Calu3 (cell line): ENCODE measurements around the gene TMEM203. TPM values are rescaled to one million over a fixed set of nuclear protein-coding genes. Genes with fewer than 3 reads are reported as not detected.

Source experiments
- BruUV-seq: library from RNA; stranded (reverse); fragments of 400-500 nt; replicated peaks from 2 replicates; lab custom pipeline; 2021; lab: Mats Ljungman, UMichigan
- CTCF ChIA-PET: fragments of 300-600 bp; sonication (Branson Sonifier 250); formaldehyde crosslinking; loops from one replicate; lab custom pipeline; 2022; ENCODE audit warnings: antibody characterized with exemption; lab: Charles Lee
- DNase-seq: peaks from one replicate; pipeline ENCODE4 v3.0.0; 2022
- H3K27ac Mint-ChIP-seq: one replicate; pipeline ENCODE4 v1.8.0; 2022; ENCODE audit warnings: mixed read lengths; ENCODE audit not compliant: unreplicated experiment
- H3K27me3 Mint-ChIP-seq: one replicate; pipeline ENCODE4 v1.8.0; 2022; ENCODE audit warnings: mixed read lengths; ENCODE audit not compliant: unreplicated experiment
- H3K36me3 Mint-ChIP-seq: one replicate; pipeline ENCODE4 v1.8.0; 2022; ENCODE audit warnings: mild to moderate bottlenecking, moderate library complexity, mixed read lengths; ENCODE audit not compliant: insufficient read depth, unreplicated experiment
- H3K4me1 Mint-ChIP-seq: one replicate; pipeline ENCODE4 v1.8.0; 2022; ENCODE audit warnings: mild to moderate bottlenecking, low read depth, mixed read lengths; ENCODE audit not compliant: unreplicated experiment
- H3K4me3 Mint-ChIP-seq: one replicate; pipeline ENCODE4 v1.8.0; 2022; ENCODE audit warnings: mild to moderate bottlenecking, low read depth, moderate library complexity, mixed read lengths; ENCODE audit not compliant: unreplicated experiment
- H3K9me3 Mint-ChIP-seq: one replicate; pipeline ENCODE4 v1.8.0; 2022; ENCODE audit warnings: low read depth, mixed read lengths; ENCODE audit not compliant: unreplicated experiment
- CTCF ChIP-seq: fragments of 200-600 bp; IDR thresholded peaks from one replicate; pipeline ENCODE4 v1.8.0; 2022; ENCODE audit warnings: antibody characterized with exemption; ENCODE audit not compliant: unreplicated experiment
- intact Hi-C: fragments of 100-400 bp; cut with micrococcal nuclease; formaldehyde crosslinking; loops from one replicate; pipeline ENCODE4 v1.10.0; 2022; ENCODE audit not compliant: unreplicated experiment
- total RNA-seq: library from RNA; stranded (reverse); gene quantifications from 2 replicates; pipeline ENCODE4 v1.2.3, GENCODE V29; 2022

Gene TMEM203
- total RNA-seq, 1 experiment from 2014 or later, result 25.4 TPM

DNA sequence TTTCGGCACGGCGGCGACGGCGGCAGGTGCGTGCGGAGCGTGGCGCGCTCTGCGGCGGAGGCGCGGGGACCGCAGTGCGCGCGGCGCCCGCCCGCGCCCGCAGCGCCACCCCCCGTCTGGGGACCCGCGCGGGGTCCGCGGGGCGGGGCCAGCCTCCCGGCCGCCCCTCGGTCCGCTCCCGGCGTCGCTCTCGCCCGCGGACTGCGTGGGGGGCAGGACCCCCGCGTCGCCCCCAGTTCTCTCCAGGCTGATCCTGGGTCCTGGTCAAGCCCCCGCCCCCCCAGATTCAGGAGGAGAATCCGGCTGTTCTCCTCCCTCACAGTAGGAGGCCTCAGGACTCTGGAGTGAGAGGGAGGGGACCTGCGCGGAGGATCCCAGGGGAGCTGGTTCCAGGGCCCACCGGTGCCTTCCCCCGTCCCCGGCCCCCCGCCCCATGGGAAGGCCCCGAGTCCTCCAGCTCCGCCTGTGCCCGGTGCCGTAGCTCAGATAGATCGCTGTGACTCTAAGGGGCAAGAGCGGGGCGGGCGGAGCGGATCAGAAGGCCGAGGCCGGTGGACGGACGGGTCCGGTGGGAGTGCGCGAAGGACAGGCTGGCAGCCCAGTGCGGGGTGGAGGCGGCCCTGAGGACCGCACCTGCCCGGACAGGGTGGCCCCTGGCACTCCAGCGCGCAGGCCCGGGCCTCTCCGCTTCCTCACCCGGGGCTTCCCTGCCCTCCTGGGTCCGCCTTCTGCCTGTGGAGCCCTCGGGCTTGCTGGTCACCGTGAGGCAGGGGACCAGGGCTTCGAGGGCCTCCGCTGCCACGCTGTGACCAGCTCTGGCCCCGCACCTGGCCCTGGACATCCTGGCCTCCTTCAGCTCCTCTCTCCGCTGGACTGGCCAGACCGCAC is 17.0 kb upstream of the TMEM203 start, which contains the start of gene RNF208:
Gene RNF208, minus strand, starts transcription at position 51 of the 888 bp plus-strand sequence. CDS start 1,028 bp downstream, outside the sequence.
- intact Hi-C loops, result no loop called here
- CTCF ChIA-PET, result interaction anchor here (0.5 to 1.4 kb wide), 7 partner anchors 8 to 60 kb away, joined by 3 to 5 read pairs (median 3); partner anchors contain the start of gene TPRN
- peak within 1 kb of the TSS; percentile 69 for H3K27ac Mint-ChIP-seq

DNA sequence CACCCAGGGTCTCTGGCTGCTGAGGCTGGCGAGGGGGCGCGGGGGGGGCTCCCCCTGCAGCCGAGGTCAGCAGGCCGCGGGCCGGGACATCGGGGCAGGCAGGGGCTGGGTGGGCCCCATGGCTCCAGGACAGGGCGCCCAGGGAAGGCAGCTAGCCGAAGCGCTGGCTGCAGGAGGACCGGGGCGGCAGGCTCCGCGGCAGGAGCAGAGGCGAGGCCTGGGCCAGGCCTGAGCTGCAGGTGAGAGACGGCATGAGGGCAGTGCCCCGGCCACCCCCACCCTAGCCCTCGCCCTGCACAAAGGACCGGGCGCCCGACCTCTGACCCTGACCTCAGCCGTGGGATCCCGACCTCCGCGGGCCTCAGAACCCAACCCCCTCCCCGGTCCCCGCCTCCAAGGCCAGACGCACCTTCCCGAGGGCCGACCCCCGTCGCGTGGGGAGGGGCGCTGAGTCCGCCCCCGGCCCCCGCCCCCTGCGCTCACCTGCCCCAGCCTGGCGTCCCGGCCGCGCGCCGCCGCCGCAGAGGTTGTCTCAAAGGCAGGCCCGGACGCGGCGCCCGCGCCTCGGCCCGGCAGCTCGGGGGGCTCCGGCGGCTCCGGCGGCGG is 16.2 kb upstream of the TMEM203 start:
- BruUV-seq, result no TSS peak
- CTCF ChIA-PET, result interaction anchor here (0.5 kb wide), 1 partner anchor 45 kb away, joined by 3 read pairs; no protein-coding TSS in a partner anchor
- intact Hi-C loops, result no loop called here
- DNase-seq, result no peak
- Mint-ChIP-seq H3K4me3 (no peak overlapping the region), H3K4me1 (peaks cover 6% of the 10 kb centered on the region), H3K27me3 (no peaks in the 10 kb centered on the region), H3K9me3 (no peaks in the 10 kb centered on the region), H3K36me3 (peaks cover 50% of the 10 kb centered on the region), H3K27ac (no peak overlapping the region)
- no peak for TF ChIP-seq CTCF

More for the DNA sequence above, 17.0 kb upstream of the TMEM203 start, which contains the start of gene RNF208:
- no peaks in the 10 kb centered on the region for H3K9me3 Mint-ChIP-seq
- DNase-seq, result no peak
- no peak for TF ChIP-seq CTCF
- H3K4me3 Mint-ChIP-seq, result peak within 1 kb of the TSS; percentile 70
- peaks cover 13% of the 10 kb centered on the region for H3K4me1 Mint-ChIP-seq
- no TSS peak for BruUV-seq
- no peaks in the 10 kb centered on the region for H3K27me3 Mint-ChIP-seq
- H3K36me3 Mint-ChIP-seq, result peaks cover 51% of the 10 kb centered on the region

GRCh38 chr9:137221095-137221505 is 15.7 kb upstream of the TMEM203 start:
- Mint-ChIP-seq H3K4me3 (no peak overlapping the region), H3K36me3 (peaks cover 48% of the 10 kb centered on the region), H3K27me3 (no peaks in the 10 kb centered on the region), H3K9me3 (no peaks in the 10 kb centered on the region), H3K4me1 (peaks cover 1% of the 10 kb centered on the region), H3K27ac (no peak overlapping the region)
- no peak for DNase-seq
- no TSS peak for BruUV-seq
- intact Hi-C loops, result no loop called here
- TF ChIP-seq CTCF, result no peak
- CTCF ChIA-PET, result no interaction called here

DNA sequence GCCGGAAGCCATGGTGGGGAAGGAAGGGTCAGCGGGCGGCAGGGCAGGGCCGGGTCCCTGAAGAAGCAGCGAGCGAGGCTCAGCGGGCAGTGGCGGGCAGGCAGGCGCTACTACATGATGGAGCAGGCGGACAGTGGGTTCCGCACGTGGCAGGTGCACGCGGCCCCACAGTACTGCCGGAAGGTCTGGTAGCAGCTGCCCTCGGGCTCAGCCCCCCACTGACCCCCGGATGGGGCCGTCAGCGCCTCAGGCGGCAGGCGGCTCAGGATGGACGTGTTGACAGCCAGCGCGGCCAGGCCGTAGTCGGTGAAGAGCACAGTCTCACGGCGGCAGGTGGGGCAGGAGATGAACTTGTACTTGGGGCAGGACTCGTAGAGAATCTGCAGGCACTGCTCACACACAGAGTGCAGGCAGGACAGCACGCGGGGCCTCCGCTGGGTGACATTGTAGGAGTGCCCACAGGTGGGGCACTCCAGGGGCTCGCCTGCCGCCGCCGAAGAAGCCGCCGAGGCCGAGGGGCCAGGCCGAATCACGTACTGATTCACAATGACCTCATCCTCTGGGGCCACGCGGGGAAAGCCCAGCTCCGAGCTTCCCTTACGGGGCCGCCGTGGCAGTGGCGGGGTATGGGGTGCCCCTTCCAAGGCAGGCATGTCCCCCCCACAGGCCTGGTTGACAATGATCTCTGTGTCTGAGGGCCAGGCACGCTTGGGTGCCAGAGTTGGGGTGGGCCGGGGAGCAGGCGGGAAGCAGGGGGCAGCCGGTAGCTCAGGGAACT is 15.1 kb upstream of the TMEM203 start:
- DNase-seq, result no peak
- Mint-ChIP-seq H3K4me3 (no peak overlapping the region), H3K27ac (no peak overlapping the region), H3K27me3 (no peaks in the 10 kb centered on the region), H3K4me1 (no peaks in the 10 kb centered on the region), H3K36me3 (peaks cover 48% of the 10 kb centered on the region), H3K9me3 (no peaks in the 10 kb centered on the region)
- intact Hi-C loops, result no loop called here
- no peak for TF ChIP-seq CTCF
- no TSS peak for BruUV-seq
- CTCF ChIA-PET, result interaction anchor here (0.5 kb wide), 1 partner anchor 84 kb away, joined by 3 read pairs; no protein-coding TSS in a partner anchor
